BE2C (cell line): ENCODE results near the gene TMEM240.

ENCODE experiments used
- DNase-seq: peaks from one replicate; pipeline ENCODE4 v3.0.0-alpha.2; 2020
- H3K27me3 ChIP-seq: fragments of 250-450 bp; sonication (Bioruptor Pico); 2 replicates; pipeline ENCODE4 v1.5.1; 2020; ENCODE audit warnings: mild to moderate bottlenecking
- H3K36me3 ChIP-seq: fragments of 250-450 bp; sonication (Bioruptor Pico); 2 replicates; pipeline ENCODE4 v1.5.1; 2020; ENCODE audit warnings: mild to moderate bottlenecking
- H3K4me1 ChIP-seq: fragments of 250-450 bp; sonication (Bioruptor Pico); 2 replicates; pipeline ENCODE4 v1.5.1; 2020
- H3K4me3 ChIP-seq: 2 replicates; pipeline ENCODE4 v1.5.1; 2011; ENCODE audit warnings: low read depth, low read length
- H3K9me3 ChIP-seq: fragments of 250-450 bp; sonication (Bioruptor Pico); 2 replicates; pipeline ENCODE4 v1.5.1; 2020
- TF ChIP-seq, protein P1 (sequence below): IDR thresholded peaks from 2 replicates; pipeline ENCODE4 v1.5.1; 2012; ENCODE audit warnings: mild to moderate bottlenecking, low read depth, low read length

Gene TMEM240

DNA sequence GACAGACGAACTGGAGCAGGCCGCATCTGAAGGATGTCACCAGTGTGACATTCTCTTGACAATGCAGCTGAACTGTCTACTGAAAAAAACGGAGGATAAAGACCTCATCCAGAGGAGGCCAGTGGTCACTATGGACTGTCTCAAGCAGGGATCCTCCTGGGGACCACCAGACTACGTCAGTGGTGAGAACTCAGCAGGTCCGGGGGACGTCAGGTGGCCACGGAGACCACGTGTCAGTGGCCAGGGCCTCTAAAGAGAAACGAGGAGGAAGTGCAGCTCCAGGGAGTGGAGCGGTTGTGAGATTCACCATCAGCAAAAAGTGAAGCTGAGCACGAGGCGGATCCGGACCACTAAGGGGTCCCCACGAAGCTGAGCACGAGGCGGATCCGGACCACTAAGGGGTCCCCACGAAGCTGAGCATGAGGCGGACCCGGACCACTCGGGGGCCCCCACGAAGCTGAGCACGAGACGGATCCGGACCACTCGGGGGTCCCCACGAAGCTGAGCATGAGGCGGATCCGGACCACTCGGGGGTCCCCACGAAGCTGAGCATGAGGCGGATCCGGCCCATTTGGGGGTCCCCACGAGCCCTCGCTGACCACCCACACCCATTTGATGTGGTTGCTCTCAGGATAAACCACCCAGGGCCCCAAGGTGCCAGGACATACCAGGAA is 13.5 kb upstream of the TMEM240 start:
- peaks cover 7% of the 10 kb centered on the region for H3K4me1 ChIP-seq
- no peak for DNase-seq
- no peaks in the 10 kb centered on the region for H3K27me3 ChIP-seq
- no peak overlapping the region for H3K4me3 ChIP-seq
- H3K36me3 ChIP-seq = peaks cover 5% of the 10 kb centered on the region
- TF ChIP-seq, protein P1, sequence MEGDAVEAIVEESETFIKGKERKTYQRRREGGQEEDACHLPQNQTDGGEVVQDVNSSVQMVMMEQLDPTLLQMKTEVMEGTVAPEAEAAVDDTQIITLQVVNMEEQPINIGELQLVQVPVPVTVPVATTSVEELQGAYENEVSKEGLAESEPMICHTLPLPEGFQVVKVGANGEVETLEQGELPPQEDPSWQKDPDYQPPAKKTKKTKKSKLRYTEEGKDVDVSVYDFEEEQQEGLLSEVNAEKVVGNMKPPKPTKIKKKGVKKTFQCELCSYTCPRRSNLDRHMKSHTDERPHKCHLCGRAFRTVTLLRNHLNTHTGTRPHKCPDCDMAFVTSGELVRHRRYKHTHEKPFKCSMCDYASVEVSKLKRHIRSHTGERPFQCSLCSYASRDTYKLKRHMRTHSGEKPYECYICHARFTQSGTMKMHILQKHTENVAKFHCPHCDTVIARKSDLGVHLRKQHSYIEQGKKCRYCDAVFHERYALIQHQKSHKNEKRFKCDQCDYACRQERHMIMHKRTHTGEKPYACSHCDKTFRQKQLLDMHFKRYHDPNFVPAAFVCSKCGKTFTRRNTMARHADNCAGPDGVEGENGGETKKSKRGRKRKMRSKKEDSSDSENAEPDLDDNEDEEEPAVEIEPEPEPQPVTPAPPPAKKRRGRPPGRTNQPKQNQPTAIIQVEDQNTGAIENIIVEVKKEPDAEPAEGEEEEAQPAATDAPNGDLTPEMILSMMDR = no peak
- no peaks in the 10 kb centered on the region for H3K9me3 ChIP-seq

DNA sequence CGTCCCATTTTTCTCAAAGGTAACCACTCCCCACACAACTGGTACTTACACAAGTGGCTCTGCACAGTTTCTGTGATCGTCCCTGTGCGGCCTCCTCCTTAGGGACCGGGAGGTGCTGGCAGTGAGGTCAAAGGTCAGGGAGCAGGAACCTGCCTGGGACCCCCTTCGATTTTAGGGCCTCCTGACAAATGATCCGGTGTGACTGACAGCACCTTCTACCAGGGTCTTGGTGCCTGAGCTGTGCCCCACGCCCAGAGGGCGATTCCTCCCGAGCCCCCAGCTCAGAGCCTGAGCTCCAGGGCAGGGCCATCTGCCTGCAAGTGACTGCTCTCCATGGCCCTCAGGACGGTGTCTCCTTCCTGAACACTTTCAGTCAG is 11.8 kb upstream of the TMEM240 start:
- DNase-seq = peak; percentile 11
- Histone ChIP-seq H3K27me3 (no peaks in the 10 kb centered on the region), H3K36me3 (peaks cover 5% of the 10 kb centered on the region), H3K4me1 (peaks cover 7% of the 10 kb centered on the region), H3K4me3 (no peak overlapping the region), H3K9me3 (no peaks in the 10 kb centered on the region)
- TF ChIP-seq, protein P1 = no peak

DNA sequence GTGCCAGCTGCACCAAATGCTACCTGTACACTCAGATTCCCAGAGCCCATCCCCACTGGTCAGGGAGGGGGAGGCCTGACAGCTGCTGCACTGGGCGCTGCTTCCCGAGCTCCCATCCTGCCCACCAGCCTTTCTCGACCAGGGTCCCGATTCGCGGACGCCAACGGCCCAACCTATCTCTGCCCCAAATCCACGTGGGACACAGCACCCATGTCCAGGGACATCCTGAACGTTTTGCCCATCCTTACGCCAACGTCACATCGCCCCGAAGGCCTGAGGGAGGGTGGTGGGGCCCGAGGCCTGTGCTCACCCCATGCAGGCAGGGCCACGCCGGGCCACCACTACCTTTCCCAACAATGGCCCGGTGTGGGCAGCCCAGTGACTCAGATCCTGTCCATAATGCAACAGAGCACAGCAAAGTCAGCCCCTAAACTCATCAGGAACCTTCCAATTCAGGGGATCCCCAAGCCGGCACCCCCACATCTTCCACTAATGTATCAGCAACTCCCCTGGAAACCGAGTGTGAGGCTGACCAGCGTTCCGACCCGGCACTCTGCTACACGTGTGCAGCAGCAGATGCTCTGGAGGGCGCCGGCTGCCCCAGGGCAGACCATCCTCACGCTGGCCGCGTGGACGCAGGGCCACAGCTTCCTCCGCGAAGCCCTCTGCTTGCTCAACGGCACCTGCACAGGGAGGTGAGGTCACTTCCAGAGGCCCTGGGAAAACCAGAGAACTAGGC is 11.3 kb upstream of the TMEM240 start:
- H3K9me3 ChIP-seq = no peaks in the 10 kb centered on the region
- TF ChIP-seq, protein P1 = no peak
- H3K4me1 ChIP-seq = peaks cover 7% of the 10 kb centered on the region
- H3K36me3 ChIP-seq = peaks cover 5% of the 10 kb centered on the region
- peak; percentile 33 for DNase-seq
- no peak overlapping the region for H3K4me3 ChIP-seq
- H3K27me3 ChIP-seq = no peaks in the 10 kb centered on the region

DNA sequence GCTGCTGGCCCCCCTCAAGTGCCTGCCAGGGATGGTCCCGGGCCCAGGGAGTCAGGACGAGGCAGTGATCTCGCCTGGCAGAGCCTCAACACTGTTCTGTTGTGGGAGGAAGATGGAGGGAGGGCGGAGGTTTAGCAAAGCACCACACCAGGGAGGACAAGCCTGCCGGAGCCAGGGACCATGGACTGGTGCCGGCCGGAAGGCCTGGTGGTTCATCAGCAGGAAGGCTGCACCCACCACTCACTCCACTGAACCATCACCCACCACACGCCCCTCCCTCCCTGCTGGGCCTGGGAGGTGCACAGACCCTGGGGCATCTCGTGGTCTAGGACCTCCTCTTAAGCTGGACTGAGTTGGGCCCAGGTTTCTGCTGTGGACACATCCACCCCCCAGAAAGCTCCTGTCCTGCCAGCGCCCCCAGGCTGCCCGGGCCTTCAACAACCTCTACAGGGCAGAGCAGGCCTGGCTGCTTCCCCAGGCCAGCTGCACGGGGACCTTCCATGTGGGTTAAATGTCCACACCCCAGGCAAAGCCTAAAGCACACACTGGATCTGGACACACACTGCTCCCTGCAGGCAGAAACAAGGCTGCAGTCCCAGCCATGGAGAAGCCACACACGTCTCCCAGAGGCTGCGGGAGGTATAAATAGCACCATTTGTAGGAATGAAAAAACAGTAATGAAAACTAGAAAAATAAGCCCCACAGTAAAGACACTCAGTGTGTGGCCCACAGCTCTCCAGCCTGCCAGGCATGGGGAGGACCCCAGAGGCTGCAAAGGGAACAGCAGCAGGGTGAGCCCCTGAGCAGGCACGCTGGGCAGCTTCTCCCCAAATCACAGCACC is 10.4 kb upstream of the TMEM240 start:
- peak; percentile 66 for DNase-seq
- Histone ChIP-seq H3K27me3 (no peaks in the 10 kb centered on the region), H3K36me3 (peaks cover 10% of the 10 kb centered on the region), H3K4me1 (peaks cover 7% of the 10 kb centered on the region), H3K9me3 (no peaks in the 10 kb centered on the region), H3K4me3 (no peak overlapping the region)
- TF ChIP-seq, protein P1 = peak; percentile 63

DNA sequence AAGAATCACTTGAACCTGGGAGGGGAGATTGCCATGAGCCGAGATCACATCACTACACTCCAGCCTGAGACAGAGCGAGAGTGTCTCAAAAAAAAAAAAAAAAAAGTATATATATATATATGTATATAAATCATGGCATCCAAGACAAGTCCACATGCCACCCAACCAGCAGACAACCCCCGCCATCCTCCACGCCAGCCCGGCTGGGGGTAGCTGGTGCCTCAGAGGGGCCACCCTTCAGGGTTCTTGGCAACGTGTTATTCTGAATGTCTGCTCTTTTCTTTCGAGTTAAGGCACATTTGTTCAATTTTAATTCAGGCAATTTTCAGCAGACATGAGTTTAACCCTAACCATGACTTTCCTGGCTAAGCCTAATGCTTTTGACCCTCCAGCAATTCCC is 9.7 kb upstream of the TMEM240 start:
- Histone ChIP-seq H3K36me3 (peaks cover 10% of the 10 kb centered on the region), H3K4me1 (peaks cover 5% of the 10 kb centered on the region), H3K27me3 (no peaks in the 10 kb centered on the region), H3K9me3 (no peaks in the 10 kb centered on the region), H3K4me3 (no peak overlapping the region)
- DNase-seq = no peak
- TF ChIP-seq, protein P1 = no peak
